Tibial nerve (tissue), 4 donors: ENCODE measurements around the gene MCUR1.

ENCODE experiments used
- EP300 ChIP-seq, 2 donors: sonication (generic); formaldehyde crosslinking; IDR thresholded peaks; one replicate each; pipeline ENCODE4 v1.6.1; 2017; ENCODE audit warnings: antibody characterized with exemption in 2 of 2, mild to moderate bottlenecking in 1 of 2
- POLR2A ChIP-seq, 2 donors: fragments of 450-650 bp; IDR thresholded peaks; one replicate each; pipeline ENCODE4 v1.6.1; 2017; ENCODE audit warnings: antibody characterized with exemption in 2 of 2, mild to moderate bottlenecking in 2 of 2, moderate library complexity in 2 of 2
- TF ChIP-seq, protein P1 (sequence below), 5 experiments: fragments of 200-600 bp in 3 of 5; fragments of 450-650 bp in 2 of 5; sonication (generic) in 3 of 5; IDR thresholded peaks; one replicate each; pipeline ENCODE4 v1.5.1; 2016 to 2019; ENCODE audit warnings: antibody characterized with exemption in 5 of 5, mild to moderate bottlenecking in 3 of 5, moderate library complexity in 2 of 5

DNA sequence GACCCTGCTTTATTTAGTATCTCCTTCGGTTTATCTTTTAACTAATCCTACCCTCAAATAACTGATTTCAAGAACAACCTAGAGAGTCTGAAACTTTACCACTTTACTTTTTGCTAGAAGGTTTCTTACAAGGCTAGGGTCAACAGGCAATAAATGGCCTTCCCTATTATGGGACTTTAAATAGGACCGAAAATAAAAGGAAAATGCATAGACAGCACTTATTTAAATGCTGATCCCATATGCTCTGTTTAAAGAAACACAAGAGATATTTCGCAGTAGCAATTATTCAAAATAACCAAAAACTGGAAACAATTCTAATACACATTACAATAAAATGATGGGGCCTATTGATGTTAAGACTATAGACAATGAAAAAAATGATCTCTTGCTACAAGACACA, 13.7 kb downstream of the MCUR1 start:
- TF ChIP-seq, protein P1, sequence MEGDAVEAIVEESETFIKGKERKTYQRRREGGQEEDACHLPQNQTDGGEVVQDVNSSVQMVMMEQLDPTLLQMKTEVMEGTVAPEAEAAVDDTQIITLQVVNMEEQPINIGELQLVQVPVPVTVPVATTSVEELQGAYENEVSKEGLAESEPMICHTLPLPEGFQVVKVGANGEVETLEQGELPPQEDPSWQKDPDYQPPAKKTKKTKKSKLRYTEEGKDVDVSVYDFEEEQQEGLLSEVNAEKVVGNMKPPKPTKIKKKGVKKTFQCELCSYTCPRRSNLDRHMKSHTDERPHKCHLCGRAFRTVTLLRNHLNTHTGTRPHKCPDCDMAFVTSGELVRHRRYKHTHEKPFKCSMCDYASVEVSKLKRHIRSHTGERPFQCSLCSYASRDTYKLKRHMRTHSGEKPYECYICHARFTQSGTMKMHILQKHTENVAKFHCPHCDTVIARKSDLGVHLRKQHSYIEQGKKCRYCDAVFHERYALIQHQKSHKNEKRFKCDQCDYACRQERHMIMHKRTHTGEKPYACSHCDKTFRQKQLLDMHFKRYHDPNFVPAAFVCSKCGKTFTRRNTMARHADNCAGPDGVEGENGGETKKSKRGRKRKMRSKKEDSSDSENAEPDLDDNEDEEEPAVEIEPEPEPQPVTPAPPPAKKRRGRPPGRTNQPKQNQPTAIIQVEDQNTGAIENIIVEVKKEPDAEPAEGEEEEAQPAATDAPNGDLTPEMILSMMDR (IDR thresholded peaks at IDR 0.05): no peak
- TF ChIP-seq EP300 (IDR thresholded peaks at IDR 0.05) (no peak), POLR2A (IDR thresholded peaks at IDR 0.05) (no peak)
